Right lobe of liver (tissue), 6 donors: ENCODE data around the gene PDK3. TPM values are rescaled to one million over a fixed set of nuclear protein-coding genes. Genes with fewer than 3 reads are reported as not detected.

Experiments used
- ATAC-seq, 4 donors: fragments of 200-7000 bp; cut with Tn5 transposase; one replicate each; pipeline ENCODE4 v1.9.1; 2020; ENCODE audit warnings: mild to moderate bottlenecking in 4 of 4, moderate library complexity in 4 of 4
- DNase-seq, 3 donors: peaks; one replicate each; pipeline ENCODE4 v3.0.0-alpha.2; 2020
- H3K27ac ChIP-seq, 3 donors: fragments of 200-600 bp; one replicate each; pipeline ENCODE4 v1.8.0; 2022
- H3K27me3 ChIP-seq, 2 donors: fragments of 200-600 bp; one replicate each; pipeline ENCODE4 v1.8.0; 2022
- H3K36me3 ChIP-seq, 4 donors: fragments of 200-600 bp; sonication (generic) in 1 of 4; one replicate each; pipeline versions ENCODE4 v1.5.1 to v1.8.0; 2017 to 2022; ENCODE audit warnings: control low read depth in 1 of 4
- H3K4me1 ChIP-seq, 4 donors: fragments of 200-600 bp; sonication (generic) in 1 of 4; one replicate each; pipeline versions ENCODE4 v1.5.1 to v1.8.0; 2017 to 2022; ENCODE audit warnings: control low read depth in 1 of 4
- H3K4me3 ChIP-seq, 3 donors: fragments of 200-600 bp; one replicate each; pipeline ENCODE4 v1.8.0; 2022
- H3K9me3 ChIP-seq, 4 donors: fragments of 200-600 bp; sonication (generic) in 1 of 4; one replicate each; pipeline versions ENCODE4 v1.5.1 to v1.8.0; 2017 to 2022; ENCODE audit warnings: control low read depth in 1 of 4
- POLR2A ChIP-seq: fragments of 450-650 bp; IDR thresholded peaks from one replicate; pipeline ENCODE4 v1.6.1; 2017; ENCODE audit warnings: antibody characterized with exemption, mild to moderate bottlenecking
- WGBS: methylation state at CpG from one replicate; pipeline ENCODE4 v1.1.6; 2018; ENCODE audit warnings: low coverage, low lambda C conversion rate; ENCODE audit not compliant: insufficient coverage; ENCODE audit errors: missing lambda C conversion rate; 5-methylcytosine and 5-hydroxymethylcytosine counted together
- intact Hi-C, 2 donors: fragments of 100-400 bp; cut with DNase I; formaldehyde crosslinking; loops; one replicate each; pipeline versions ENCODE4 v1.11.2 to v1.14.1; 2022
- total RNA-seq, 6 experiments: library from RNA; depleted of rRNA in 2 of 6; stranded (reverse); fragments of >200 nt in 2 of 6; fragmentation: NEBNext Ultra II Directional in 3 of 6; extraction: Animal tissue kit (Norgen Biotek cat#: 25700) in 3 of 6; gene quantifications; one replicate each; pipeline versions ENCODE4 v1.1.0 to v1.2.4, GENCODE V29; 2016 to 2023
- TF ChIP-seq, protein P1 (sequence below), 4 donors: fragments of 200-600 bp in 3 of 4; fragments of 450-650 bp in 1 of 4; IDR thresholded peaks; one replicate each; pipeline versions ENCODE4 v1.5.1 to v1.8.0; 2016 to 2022; ENCODE audit warnings: antibody characterized with exemption in 4 of 4, mild to moderate bottlenecking in 2 of 4
- donor health status: DM: no; HTN: yes; CAD: no.
- donor health status: DM: no; HTN: no; CAD: no.
- donor health status: DM: no; HTN: no; CAD: no.
- donor health status: DM: no; HTN: yes; CAD: no.
- donor health status: DM: no; HTN: yes; CAD: no.

The PDK3 gene
- total RNA-seq, 6 experiments from 2014 or later = 8.6 to 17.5 (median 11.3) TPM

DNA sequence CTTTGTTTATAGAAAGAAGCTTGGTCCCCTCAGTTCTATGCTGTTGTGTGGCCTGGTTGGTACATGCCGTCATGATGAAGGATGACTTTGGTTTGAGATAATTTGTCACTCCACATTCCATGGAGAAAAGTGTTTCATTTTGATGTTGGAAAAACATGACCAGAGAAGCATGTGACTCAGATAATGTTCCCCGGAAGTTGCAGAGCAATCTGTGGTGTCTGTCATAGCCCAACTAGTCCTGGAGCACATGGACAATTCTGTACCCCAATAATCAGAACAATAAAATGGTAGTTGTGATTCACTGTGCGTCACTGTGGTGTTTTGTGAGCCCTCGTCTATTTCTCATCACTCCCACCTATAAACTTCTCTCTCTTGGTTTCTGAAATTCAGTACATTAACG, 85.1 kb downstream of the PDK3 start:
- Histone ChIP-seq H3K9me3 (no peaks in the 10 kb centered on the region), H3K4me3 (no peak overlapping the region), H3K4me1 (no peaks in the 10 kb centered on the region), H3K36me3 (no peaks in the 10 kb centered on the region), H3K27ac (no peak overlapping the region), H3K27me3 (no peaks in the 10 kb centered on the region)
- 73% methylated on average over 5 of the region's 5 CpGs for WGBS
- ATAC-seq (no peak), DNase-seq (no peak)
- intact Hi-C loops = no loop called here
- TF ChIP-seq, protein P1, sequence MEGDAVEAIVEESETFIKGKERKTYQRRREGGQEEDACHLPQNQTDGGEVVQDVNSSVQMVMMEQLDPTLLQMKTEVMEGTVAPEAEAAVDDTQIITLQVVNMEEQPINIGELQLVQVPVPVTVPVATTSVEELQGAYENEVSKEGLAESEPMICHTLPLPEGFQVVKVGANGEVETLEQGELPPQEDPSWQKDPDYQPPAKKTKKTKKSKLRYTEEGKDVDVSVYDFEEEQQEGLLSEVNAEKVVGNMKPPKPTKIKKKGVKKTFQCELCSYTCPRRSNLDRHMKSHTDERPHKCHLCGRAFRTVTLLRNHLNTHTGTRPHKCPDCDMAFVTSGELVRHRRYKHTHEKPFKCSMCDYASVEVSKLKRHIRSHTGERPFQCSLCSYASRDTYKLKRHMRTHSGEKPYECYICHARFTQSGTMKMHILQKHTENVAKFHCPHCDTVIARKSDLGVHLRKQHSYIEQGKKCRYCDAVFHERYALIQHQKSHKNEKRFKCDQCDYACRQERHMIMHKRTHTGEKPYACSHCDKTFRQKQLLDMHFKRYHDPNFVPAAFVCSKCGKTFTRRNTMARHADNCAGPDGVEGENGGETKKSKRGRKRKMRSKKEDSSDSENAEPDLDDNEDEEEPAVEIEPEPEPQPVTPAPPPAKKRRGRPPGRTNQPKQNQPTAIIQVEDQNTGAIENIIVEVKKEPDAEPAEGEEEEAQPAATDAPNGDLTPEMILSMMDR (IDR thresholded peaks at IDR 0.05) = no peak
- TF ChIP-seq POLR2A = no peak

DNA sequence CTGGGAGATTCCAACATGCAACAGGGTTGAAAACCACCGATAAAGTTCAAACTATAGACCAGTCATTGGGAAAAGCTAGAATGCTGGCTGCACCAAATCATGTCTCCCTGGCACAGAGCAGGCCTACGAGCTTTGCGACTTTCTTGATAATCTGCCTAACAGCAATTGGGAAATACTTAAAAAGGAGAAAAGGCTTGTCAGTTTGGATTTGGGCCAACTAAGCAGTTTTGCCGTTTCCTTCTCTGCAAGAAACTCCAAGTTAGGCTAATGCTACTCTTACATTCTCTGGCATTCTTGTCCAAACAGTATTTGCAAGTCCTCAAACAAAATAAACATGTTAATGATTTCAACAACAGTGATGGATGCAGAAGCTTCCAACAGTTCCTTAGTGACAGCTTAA, 87.9 kb downstream of the PDK3 start:
- ATAC-seq (no peak), DNase-seq (no peak)
- H3K27ac ChIP-seq = no peak overlapping the region
- no peaks in the 10 kb centered on the region for H3K4me1 ChIP-seq
- intact Hi-C loops = no loop called here
- no peaks in the 10 kb centered on the region for H3K9me3 ChIP-seq
- no peaks in the 10 kb centered on the region for H3K27me3 ChIP-seq
- 48% methylated on average over 4 of the region's 4 CpGs for WGBS
- H3K4me3 ChIP-seq = no peak overlapping the region
- no peaks in the 10 kb centered on the region for H3K36me3 ChIP-seq
- TF ChIP-seq, protein P1 (IDR thresholded peaks at IDR 0.05) = no peak
- no peak for TF ChIP-seq POLR2A

- no peak for DNase-seq
- intact Hi-C loops = no loop called here
Measured at GRCh38 chrX:24561121-24561520, 96.0 kb downstream of the PDK3 start.

DNA sequence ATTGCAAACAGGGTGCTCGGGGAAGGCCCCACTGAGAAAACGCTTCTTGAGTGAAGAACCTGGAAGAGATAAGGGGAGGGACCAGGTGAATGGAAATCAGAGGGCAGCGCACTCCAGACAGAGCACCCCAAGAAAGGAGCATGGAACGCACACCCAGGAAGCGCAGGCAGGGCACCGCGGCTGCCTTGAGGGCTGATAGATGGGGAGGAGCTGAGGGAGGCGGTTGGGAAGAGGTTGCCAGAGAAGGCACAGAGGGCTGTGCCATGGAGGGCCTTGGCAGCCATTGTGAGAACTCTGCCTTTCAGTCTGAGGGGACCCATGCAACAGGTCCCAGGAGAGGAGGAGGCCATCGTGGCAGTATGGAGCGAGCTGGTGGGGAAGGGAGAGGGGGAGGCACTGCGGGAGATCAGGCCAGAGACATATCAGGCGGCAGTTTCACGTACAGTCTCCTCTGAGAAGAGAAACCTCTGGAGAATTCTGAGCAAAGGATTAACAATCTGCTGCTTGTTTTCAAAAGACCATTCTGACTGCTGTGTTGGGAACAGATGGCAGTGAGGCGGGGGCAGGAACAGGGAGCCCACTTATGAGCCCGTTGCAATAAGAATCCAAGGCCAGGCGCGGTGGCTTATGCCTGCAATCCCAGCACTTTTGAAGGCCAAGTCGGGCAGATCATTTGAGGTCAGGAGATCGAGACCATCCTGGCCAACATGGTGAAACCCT, 98.4 kb downstream of the PDK3 start:
- H3K27ac ChIP-seq = no peak overlapping the region
- no peaks in the 10 kb centered on the region for H3K4me1 ChIP-seq
- no peaks in the 10 kb centered on the region for H3K27me3 ChIP-seq
- DNase-seq (no peak), ATAC-seq (no peak)
- H3K4me3 ChIP-seq = no peak overlapping the region
- TF ChIP-seq POLR2A = no peak
- TF ChIP-seq, protein P1 (IDR thresholded peaks at IDR 0.05) = no peak
- 79% methylated on average over 8 of the region's 19 CpGs for WGBS
- intact Hi-C loops = no loop called here
- H3K36me3 ChIP-seq = no peaks in the 10 kb centered on the region
- H3K9me3 ChIP-seq = no peaks in the 10 kb centered on the region

More at GRCh38 chrX:24561121-24561520, 96.0 kb downstream of the PDK3 start:
- H3K4me3 ChIP-seq = no peak overlapping the region
- no peaks in the 10 kb centered on the region for H3K27me3 ChIP-seq
- peak in 3 of 4 donors; percentile 40 to 50 (median 45) for ATAC-seq
- WGBS = 38% methylated on average over 5 of the region's 5 CpGs
- no peaks in the 10 kb centered on the region for H3K4me1 ChIP-seq
- no peaks in the 10 kb centered on the region for H3K36me3 ChIP-seq
- no peak overlapping the region for H3K27ac ChIP-seq
- no peak for TF ChIP-seq POLR2A
- TF ChIP-seq, protein P1 (IDR thresholded peaks at IDR 0.05) = peak in 2 of 4 donors; percentile 9
- H3K9me3 ChIP-seq = no peaks in the 10 kb centered on the region
